GM18507 (cell line): Measurements from ENCODE around the gene IGSF3.
"Not testable (repeated sequence)": the region's sequence is repeated elsewhere in the genome, so short reads cannot be mapped to it uniquely, and the experiment has no call there.

Experiments
- DNase-seq: peaks from one replicate; pipeline ENCODE4 v3.0.0; 2011; ENCODE audit warnings: low read depth; ENCODE audit not compliant: insufficient read length; ENCODE audit errors: extremely low spot score
- FAIRE-seq: peaks from 2 replicates; lab custom pipeline; 2011; peaks lifted over from hg19 to GRCh38; lab: Jason Lieb, UNC

IGSF3 gene

DNA sequence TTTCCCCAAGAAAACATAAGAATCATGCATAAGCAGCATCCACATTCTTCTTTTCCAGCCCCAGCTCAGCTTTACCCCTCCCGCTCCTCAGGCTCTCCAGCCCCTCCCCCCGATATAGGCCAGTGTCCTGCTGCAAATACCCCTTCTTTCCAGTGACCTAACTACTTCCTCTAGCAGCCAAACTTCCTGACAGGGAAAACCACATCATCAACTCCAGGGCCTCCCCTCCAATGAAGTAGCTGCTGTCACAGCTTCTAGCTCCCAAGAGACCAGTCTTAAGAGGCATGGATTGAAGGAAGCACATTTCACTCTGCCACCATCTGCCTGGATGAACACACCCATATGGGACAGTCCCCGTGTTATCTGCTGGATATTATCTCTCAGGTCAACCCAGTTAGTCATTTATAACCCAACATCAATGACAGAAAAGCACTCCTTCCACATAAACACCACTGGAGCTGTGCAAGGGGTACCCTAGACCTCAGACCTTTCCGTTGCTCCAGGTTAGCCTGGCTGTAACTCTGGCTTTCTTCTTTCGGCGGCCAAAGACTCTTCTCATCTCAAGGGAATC lies 57.6 kb downstream of the IGSF3 start:
- FAIRE-seq, DNase-seq: not testable (repeated sequence)

DNA sequence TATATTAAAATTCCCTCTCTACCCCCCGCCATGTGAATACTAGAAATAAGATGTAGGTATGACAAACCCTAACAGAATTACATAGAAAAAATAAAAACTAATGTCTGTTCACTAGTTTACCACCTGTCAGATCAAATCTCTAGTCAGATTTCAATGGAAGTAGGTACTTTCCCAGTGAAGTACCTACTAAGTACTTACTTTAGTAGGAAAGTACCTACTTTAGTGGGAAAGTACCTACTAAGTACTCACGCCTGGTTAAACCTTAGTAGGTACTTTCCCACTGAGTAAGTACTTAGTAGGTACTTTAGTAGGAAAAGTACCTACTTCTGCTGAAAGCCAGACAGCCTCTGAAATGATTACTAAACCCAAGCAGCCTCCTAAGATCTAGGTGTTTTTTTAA lies 58.7 kb downstream of the IGSF3 start:
- not testable (repeated sequence) for FAIRE-seq, DNase-seq

DNA sequence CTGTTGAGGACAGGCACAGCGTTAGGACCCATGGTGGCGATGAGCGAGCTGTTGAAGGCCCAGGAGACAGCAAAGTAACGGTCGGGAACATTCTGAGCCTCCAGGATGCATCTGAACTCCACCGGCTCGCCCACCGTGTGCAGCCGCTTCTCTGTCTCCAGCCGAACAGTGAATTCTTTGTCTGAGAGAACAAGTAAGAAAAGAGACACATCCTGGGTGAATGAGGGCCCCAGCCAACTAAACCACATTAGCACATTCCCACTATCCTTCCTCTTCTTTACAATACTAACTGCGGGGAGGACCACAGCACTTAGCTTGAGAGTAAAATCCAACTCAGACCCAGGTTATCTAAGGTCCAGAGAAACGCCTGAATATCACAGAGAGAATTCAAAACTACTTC lies 59.4 kb downstream of the IGSF3 start:
- DNase-seq, FAIRE-seq: not testable (repeated sequence)

DNA sequence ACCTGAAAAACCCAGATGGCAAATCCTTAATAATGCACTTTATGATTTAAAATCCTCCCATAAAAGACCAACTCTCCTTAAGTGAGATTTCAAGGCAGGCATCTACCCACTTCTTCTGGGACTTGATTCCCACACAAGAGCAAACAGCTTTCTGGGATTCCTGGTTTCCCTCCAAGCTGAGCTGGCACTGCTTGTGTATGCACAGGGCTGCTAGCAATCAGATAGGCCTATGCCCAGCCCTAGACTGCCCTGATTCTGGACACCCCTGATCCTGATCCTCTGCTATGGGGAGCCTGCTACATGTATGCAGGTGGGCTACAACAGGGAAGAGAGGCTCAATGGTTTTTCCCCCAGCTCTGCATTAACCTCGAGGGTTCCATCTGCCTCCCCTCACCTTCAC lies 60.1 kb downstream of the IGSF3 start:
- DNase-seq, FAIRE-seq: not testable (repeated sequence)

DNA sequence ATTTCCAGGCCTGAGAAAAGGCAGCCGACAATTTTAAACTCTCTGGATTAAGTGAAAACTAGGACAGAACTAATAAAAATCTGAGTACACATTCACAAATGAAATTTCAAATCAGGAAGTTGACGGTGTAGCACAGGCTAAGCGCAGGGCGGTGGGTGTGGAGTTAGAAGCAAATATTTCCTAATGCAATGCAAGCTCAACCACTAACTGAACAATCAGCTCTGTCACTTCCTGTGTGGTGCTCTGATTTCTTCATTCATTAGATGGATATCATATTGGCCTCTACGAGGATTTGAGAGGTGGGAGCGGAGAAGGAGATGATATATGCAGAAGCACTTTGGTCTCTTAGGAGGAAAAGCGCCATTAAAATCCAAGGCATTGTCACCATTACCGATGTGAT lies 61.5 kb downstream of the IGSF3 start:
- DNase-seq: not testable (repeated sequence)

DNA sequence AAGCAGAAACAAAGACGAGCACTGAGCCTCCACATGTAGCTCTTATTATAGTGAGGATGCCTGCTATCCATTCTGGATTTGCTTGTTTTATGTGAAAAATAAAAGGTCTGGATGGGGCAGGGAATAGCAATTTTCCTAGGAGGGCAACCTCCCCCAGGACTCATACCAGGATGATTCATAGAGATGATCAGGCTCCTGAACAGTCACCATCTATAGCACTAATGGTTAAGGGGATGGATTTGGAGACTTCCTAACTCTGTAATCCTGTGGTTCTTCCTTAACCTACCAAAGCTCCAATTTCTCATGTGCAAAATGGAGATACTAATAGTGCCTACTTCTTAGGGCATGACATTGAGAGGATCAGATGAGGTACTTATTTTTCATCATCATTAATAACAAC lies 62.2 kb downstream of the IGSF3 start:
- FAIRE-seq (no peak), DNase-seq (no peak)

More for the DNA sequence above, 61.5 kb downstream of the IGSF3 start:
- FAIRE-seq: not testable (repeated sequence)

DNA sequence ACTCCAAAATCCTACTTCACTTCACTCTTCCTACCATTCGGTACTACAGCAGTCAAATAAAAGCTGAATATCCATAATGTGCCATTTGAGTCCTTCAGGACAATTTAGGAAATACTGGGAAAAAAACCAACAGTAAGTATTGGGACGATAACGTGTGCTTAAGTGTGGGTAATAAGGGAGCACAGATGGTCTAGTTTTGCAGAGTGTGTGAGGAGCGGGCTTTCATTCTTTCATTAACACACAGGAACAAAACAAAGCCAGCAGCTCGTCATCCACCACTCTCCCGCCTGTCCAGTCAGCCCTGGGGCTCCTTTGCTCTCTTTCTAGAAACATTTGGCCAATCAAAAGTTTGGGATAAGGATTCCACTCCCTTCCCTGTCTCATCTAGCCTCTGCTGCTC lies 63.1 kb downstream of the IGSF3 start:
- DNase-seq, FAIRE-seq: not testable (repeated sequence)

DNA sequence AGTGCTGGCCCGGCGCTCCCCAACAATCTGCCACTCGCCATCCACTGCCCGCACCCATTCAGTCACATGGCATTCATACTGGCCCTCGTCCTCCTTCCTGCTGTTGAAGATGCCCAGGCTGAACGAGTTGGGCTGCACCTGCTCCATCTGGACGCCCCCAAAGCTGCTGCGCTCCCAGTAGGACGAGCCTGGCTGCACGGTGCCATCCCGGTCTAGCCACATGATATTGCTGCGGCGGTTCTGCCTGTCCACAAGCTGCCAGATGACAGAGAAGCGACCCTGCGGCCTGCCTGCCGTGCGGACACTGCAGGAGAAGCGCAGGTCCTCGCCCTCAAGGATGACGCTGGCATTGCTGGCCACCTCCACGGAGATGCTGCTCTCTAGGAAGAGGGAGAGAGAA lies 63.9 kb downstream of the IGSF3 start:
- not testable (repeated sequence) for FAIRE-seq, DNase-seq

DNA sequence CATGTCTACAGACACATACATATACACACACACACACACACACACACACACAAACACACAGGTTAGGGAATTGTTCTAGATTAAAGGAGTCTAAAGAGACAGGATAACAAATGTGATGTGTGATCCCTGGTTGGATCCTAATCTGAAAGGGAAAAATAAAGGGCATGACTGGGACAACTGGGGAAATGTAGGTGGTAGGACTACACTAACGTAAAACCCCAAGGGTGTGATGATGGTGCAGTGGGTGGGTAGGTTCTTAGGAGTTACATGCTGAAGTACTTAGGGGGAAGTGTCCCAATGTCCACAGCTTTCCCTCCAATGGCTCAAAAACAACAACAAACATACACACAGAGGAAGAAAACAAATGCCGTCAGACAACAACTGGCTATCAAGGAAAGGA lies 68.2 kb downstream of the IGSF3 start:
- FAIRE-seq, DNase-seq: not testable (repeated sequence)

DNA sequence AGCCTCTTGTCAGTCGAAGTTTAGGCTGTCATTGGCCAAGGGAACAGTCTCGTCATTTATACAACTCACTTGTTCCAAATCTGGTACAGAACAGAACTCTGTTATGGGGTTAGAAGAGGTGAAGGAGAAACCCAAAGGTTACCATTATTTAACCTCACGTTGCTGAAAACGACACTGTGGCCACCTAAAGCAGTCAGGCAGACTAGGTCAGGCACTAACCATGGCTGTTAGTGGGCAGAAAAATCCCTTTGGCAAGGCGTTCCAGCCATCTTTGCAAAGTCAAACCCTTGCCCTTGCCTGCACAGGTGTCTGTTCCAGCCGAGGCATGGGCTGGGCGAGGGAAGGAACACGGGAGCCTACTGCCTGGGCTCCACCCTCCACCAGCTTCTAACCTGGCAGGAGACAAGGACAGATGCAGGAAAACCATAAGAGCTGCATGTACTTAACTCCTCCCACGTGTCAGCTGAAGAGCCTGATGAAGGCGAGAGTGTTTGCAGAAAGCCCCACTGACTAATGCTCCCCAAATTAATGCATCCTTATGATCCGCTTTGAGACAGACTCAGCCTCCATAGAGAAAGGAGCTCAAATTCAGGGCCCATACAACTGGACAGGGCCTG lies 69.0 kb downstream of the IGSF3 start:
- DNase-seq, FAIRE-seq: not testable (repeated sequence)

DNA sequence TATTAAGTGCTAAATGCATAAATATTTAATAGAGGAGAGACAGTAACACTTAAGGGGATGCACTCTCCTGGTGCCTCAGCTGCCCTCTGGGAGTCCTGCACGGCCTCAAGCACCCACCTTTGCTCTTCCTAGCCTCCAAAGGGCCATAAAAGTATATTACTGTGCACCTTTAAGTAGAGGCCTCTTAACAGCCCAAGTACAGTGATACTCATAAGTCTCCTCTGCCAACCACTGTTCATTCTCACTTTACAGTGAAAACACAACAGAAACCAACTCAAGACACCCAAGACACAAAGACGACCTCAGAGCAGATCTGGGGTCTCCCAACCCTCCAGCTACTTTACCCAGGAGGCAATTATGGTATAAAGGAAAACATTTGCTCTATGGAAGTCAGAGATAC lies 70.1 kb downstream of the IGSF3 start:
- peak; percentile 55 for FAIRE-seq
- DNase-seq: not testable (repeated sequence)

DNA sequence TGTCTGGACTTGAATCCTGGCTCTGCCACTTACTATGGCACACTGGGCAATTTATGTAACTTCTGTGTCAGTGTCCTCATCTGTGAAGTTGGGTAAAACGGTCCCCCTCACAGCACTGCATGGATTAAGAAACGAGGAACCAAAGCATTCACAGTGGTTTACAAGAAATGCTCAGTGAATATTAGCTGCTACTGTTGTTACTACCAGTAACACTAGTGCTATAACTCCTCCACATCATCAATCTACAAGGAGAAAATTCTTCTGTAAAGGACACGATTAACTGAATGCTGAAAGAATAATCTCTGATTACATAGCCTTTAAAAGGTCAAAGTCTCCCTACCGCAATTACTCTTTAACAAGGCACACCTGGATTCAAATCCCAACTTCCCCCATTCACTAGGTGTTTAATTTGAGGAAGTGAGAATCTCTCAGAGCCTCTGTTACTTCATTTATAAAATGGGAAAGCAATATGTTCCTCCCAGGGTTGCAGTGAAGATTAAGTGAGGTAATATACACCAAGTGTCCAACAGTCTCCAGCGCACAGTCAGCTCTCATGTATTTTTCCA lies 70.7 kb downstream of the IGSF3 start:
- not testable (repeated sequence) for DNase-seq
- FAIRE-seq: peak; percentile 18

DNA sequence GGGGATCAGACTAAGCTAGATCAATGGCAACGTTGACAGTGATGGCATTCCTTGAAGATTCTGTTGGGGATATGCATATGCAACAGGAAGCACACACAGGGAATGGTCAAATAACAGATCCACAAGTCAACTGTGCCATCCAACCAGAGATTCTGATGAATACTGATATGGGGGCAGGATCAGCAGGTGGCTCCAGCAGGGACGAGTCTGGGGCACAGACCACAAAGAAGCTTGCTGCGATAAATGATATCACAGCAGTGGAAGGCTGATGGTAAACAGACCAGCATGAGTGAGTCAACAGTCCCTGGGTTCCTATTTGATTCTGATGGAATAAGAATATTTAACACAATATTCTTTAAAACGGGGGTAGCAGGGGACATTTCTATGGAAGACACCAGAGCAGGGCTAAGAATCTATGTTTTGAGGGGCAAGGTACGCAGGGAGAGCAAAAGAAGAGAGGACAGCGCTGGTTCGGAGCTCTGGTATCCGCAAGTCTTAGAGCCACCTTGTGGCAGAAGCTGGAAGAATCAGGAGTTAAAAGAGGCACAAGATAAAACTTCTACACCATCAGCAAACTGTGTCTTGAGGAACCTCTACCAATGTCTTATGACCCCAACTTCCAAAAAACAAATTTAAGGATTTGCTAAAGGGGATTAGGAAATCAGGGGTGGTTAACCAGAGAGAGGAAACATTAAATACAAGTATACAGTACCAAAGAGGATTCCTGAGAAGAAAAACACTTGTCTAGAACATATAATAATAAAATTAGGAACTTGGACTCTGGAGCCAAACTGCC lies 71.4 kb downstream of the IGSF3 start:
- DNase-seq: not testable (repeated sequence)
- peak; percentile 18 for FAIRE-seq

DNA sequence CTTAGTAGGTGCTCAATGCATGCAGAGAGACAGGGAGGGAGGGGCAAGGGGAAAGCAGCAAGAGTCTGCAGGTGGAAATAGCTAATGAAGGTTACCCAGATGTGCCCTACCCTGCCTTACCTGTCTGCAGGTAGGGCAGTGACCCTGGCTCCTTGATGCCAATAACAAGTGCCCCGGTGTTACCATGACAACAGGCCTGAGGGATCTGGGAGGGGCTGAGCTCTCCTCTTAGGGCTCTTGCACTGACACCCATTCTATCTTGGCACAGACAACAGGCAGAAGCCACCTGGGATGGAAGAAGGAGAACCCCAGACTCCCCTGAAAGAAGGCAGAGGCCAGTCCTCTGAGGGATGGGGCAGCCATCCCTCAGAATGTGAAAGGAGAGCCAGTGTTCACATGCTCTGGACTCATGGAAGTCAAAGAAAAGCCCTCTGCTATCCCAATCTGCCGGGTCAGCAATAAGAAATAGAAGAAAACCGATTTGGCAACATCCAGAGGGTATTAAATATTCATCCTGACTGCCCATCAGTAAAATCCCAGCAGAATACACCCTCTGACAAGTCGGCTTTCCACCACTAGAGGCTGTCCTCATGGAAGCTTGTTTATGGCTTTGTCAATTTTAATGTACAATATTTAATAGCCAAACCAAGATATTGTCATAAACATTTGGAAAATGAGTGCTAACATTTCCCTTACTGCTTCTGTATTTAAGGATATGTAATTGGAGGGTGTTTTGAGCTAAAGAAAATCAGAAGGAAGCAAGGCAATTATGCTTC lies 72.3 kb downstream of the IGSF3 start:
- FAIRE-seq, DNase-seq: not testable (repeated sequence)

DNA sequence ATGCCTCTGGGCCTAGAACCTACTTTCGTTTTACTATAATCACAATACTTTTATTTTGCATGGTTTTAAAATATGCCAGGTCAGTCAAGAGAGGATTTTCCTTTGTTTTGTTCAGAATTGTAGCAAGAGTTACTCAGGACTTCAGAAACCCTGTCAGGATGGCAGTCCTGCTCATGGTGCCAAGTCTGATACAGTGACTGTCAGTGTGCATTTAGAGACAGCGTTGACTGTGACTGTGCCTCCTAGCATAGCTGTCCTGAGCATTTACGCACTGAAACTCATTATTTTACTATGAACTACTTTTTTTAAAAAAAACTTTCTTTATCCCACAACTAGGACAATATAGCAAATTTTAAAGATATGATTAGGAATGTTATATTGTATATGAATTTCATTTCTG lies 73.6 kb downstream of the IGSF3 start:
- FAIRE-seq, DNase-seq: not testable (repeated sequence)

DNA sequence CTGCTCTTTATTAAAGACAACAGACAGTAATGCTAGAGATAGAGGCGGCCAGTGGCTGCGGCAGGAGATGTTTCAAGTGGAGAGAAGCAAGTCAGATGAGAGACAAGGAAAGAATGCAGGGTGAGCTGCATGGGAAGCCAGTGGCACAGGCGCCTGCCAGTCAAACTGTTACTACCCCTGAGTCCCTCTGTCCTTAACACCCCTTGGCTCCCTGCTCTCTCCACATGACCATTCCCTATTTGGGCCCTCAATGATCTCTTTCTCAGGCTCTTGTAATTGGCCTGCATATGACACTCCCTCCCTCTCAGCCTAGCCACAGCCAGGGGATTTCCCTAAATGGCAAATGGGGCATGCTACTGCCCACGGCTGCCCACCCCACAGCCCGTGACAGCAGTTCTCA lies 74.1 kb downstream of the IGSF3 start:
- FAIRE-seq, DNase-seq: not testable (repeated sequence)

DNA sequence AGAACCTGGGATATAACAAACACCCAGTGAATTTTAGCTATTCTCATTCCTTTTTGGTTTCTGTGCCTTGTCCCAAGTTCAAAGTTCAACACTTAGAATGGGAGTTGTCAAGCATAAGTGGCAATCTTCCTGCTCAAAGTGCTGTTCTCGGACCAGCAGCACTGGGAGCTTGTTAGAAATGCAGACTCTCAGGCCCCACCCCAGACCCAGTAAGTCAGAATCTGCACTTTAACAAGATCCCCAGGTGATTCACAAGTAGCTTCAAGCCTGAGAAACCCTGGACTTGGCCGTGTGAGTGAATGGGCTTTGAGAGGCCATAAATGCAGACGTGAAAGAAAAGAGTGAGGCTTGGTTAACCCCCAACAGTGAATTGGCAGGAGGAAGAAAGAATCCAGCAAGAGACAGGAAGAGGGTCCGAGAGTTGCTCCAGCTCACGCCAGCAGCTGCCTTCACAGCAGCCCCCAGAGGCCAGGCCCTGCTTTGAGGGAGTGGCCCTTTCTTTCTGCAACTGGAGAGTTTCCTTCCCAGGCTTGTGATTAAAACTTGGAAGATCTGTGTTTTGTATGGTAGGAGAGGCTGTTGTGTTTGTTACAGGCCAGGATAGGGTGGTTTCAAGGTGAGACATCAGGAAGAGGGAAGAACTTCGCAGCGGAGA lies 75.5 kb downstream of the IGSF3 start:
- FAIRE-seq, DNase-seq: not testable (repeated sequence)

DNA sequence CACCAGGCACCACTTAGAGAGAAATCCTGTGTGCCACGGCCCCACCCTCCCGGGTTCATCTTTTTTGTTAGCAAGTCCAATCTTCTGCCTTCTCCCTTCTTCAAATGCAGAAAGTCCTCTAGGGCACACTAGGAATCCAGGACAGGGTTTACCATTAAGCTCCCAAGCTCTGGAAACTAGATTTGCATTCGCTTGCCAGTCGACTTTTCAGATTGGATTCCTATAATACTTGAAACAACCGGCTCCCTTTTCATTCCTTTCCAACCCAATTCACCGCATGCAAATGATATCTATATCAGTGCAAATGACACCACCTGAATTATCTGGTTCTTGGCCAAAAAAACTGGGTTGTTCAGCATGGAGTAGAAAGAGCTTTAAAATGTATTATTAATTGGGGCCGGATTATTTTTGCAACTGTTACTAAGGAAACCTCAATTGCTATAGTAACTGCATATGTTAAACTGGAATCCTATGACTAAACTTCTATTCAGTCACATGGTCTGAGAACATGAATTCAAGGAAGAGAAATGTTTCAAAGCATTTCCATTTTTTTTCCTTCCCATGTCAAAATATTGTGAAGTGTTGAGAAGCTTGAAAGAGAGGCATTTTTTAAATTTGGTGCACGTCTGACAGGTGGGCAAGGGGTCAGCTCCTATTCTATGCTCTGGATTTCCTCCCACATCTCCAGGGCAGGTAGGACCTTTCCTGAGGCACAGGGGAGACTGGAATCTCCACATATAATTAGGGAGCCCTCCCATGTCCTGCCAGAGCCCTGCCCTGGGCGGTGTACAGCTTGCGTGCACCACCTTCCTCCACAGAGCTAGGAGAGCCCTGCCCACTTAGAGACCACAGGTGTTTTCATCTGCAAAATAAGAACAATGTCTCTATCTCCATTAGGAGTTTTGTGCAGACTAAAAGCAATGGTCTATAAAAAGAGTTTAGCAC lies 76.3 kb downstream of the IGSF3 start:
- FAIRE-seq: not testable (repeated sequence)

More for the DNA sequence above, 76.3 kb downstream of the IGSF3 start:
- not testable (repeated sequence) for DNase-seq
